Measurements from ENCODE around the gene UGT8.

GRCh38 chr4:114561590-114561989 is 37.0 kb upstream of the UGT8 start:
- TF ChIP-seq CTCF (IDR thresholded peaks at IDR 0.05): no peak
- TF ChIP-seq POLR2A (IDR thresholded peaks at IDR 0.05): no peak

Data from testis (tissue), 2 donors.